SK-N-SH treated with all-trans-retinoic acid at 6 μM for 48 hours (cell line): ENCODE results near the gene PROM2.

Source experiments
- ATAC-seq: fragments of 200-7000 bp; cut with Tn5 transposase; 3 replicates; pipeline ENCODE4 v1.9.1; 2020; ENCODE audit warnings: mild to moderate bottlenecking, moderate library complexity
- ARNTL ChIP-seq: fragments of 450-650 bp; formaldehyde crosslinking; IDR thresholded peaks from 2 replicates; pipeline ENCODE4 v1.5.0; 2020; ENCODE audit warnings: low read depth, mild to moderate bottlenecking, moderate library complexity, borderline replicate concordance
- BACH2 ChIP-seq: fragments of 250-450 bp; sonication (Bioruptor Pico); IDR thresholded peaks from 2 replicates; pipeline ENCODE4 v1.9.0; 2021; ENCODE audit warnings: mild to moderate bottlenecking, borderline replicate concordance
- CSDC2 ChIP-seq: fragments of 250-450 bp; sonication (Bioruptor Pico); IDR thresholded peaks from 2 replicates; pipeline ENCODE4 v1.5.0; 2020; ENCODE audit warnings: mild to moderate bottlenecking, moderate library complexity
- ISL1 ChIP-seq: fragments of 250-450 bp; sonication (Bioruptor Pico); IDR thresholded peaks from 2 replicates; pipeline ENCODE4 v2.1.2; 2022; ENCODE audit warnings: mild to moderate bottlenecking, moderate library complexity
- OSR1 ChIP-seq: fragments of 250-450 bp; sonication (Bioruptor Pico); IDR thresholded peaks from 2 replicates; pipeline ENCODE4 v1.8.0; 2022; ENCODE audit warnings: moderate library complexity, mild to moderate bottlenecking, inconsistent platforms
- PPARA ChIP-seq: fragments of 250-450 bp; sonication (Bioruptor Pico); IDR thresholded peaks from 2 replicates; pipeline ENCODE4 v1.5.0; 2020; ENCODE audit warnings: mild to moderate bottlenecking, borderline replicate concordance
- RARB ChIP-seq: fragments of 250-450 bp; sonication (Bioruptor Pico); IDR thresholded peaks from 2 replicates; pipeline ENCODE4 v1.8.0; 2021; ENCODE audit warnings: mild to moderate bottlenecking, moderate library complexity
- TCF4 ChIP-seq: fragments of 250-450 bp; sonication (Bioruptor Pico); IDR thresholded peaks from 2 replicates; pipeline ENCODE4 v1.8.0; 2021; ENCODE audit warnings: mild to moderate bottlenecking, moderate library complexity, borderline replicate concordance
- ZC3H10 ChIP-seq: fragments of 250-450 bp; sonication (Bioruptor Pico); IDR thresholded peaks from 2 replicates; pipeline ENCODE4 v1.5.1; 2021; ENCODE audit warnings: mild to moderate bottlenecking, moderate library complexity
- ZFP30 ChIP-seq: fragments of 450-650 bp; formaldehyde crosslinking; IDR thresholded peaks from 2 replicates; pipeline ENCODE4 v1.5.0; 2022; ENCODE audit warnings: mild to moderate bottlenecking, moderate library complexity
- ZNF565 ChIP-seq: fragments of 450-650 bp; formaldehyde crosslinking; conservative IDR thresholded peaks from 2 replicates; pipeline ENCODE4 v1.5.0; 2020; ENCODE audit warnings: low read depth, mild to moderate bottlenecking, moderate library complexity
- ZNF70 ChIP-seq: fragments of 450-650 bp; formaldehyde crosslinking; IDR thresholded peaks from 2 replicates; pipeline ENCODE4 v1.5.0; 2020; ENCODE audit warnings: mild to moderate bottlenecking, moderate library complexity
- ZNF8 ChIP-seq: fragments of 450-650 bp; formaldehyde crosslinking; IDR thresholded peaks from 2 replicates; pipeline ENCODE4 v1.5.0; 2020; ENCODE audit warnings: mild to moderate bottlenecking, moderate library complexity
- TF ChIP-seq, protein P1 (sequence below): fragments of 250-450 bp; sonication (Bioruptor Pico); IDR thresholded peaks from 2 replicates; pipeline ENCODE4 v1.8.0; 2021; ENCODE audit warnings: low read depth, mild to moderate bottlenecking, moderate library complexity, borderline replicate concordance
- TF ChIP-seq, protein P2 (sequence below): fragments of 250-450 bp; sonication (Bioruptor Pico); IDR thresholded peaks from 2 replicates; pipeline ENCODE4 v1.8.0; 2020; ENCODE audit warnings: mild to moderate bottlenecking, moderate library complexity, borderline replicate concordance
- TF ChIP-seq, protein P3 (sequence below): fragments of 250-450 bp; sonication (Bioruptor Pico); IDR thresholded peaks from 2 replicates; pipeline ENCODE4 v1.5.0; 2020; ENCODE audit warnings: mild to moderate bottlenecking, moderate library complexity
- TF ChIP-seq, protein P4 (sequence below): fragments of 250-450 bp; sonication (Bioruptor Pico); IDR thresholded peaks from 2 replicates; pipeline ENCODE4 v1.5.1; 2020; ENCODE audit warnings: low read depth, mild to moderate bottlenecking, moderate library complexity

PROM2 gene

DNA sequence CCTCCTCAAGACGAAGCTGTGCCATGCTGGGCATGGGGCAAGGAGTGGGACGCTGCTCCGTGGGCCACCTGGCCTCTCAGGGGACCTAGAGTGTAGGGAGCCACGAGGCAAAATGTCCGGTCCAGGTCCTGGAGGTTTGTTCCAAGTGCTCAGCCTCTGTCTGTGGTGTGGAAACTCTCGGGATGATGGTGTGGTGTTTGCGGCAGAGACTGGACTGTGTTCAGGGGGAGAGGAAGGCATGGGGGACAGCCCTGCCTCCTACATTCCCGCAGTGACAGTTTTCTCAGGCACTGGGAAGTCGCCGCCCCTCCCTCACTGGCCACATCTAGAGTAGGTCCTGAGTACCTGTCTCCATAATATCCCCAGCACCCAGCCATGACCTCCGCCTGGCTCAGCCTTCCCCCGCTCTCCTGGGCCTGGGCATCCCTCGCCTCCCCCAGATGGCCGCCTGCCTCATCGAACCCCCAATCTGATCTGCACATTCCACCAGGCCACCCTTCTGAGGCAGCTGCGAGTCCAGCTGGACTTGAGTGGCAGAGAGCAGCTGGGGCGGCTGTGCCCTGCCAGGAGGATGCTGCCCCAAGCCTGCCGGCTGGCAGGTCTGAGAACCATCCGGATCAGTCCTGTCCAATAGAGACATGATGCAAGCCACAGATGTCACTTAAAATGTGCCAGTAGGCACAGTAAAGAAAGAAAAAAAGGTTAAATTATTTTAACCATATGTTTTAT lies 29.1 kb downstream of the PROM2 start:
- TF ChIP-seq TCF4, result peak; percentile 16; the same call in 1 of the 2 replicates
- TF ChIP-seq, protein P1, sequence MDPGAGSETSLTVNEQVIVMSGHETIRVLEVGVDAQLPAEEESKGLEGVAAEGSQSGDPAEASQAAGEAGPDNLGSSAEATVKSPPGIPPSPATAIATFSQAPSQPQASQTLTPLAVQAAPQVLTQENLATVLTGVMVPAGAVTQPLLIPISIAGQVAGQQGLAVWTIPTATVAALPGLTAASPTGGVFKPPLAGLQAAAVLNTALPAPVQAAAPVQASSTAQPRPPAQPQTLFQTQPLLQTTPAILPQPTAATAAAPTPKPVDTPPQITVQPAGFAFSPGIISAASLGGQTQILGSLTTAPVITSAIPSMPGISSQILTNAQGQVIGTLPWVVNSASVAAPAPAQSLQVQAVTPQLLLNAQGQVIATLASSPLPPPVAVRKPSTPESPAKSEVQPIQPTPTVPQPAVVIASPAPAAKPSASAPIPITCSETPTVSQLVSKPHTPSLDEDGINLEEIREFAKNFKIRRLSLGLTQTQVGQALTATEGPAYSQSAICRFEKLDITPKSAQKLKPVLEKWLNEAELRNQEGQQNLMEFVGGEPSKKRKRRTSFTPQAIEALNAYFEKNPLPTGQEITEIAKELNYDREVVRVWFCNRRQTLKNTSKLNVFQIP, result no peak
- TF ChIP-seq ZNF565 (CRISPR knock-in tag), result no peak
- TF ChIP-seq, protein P2, sequence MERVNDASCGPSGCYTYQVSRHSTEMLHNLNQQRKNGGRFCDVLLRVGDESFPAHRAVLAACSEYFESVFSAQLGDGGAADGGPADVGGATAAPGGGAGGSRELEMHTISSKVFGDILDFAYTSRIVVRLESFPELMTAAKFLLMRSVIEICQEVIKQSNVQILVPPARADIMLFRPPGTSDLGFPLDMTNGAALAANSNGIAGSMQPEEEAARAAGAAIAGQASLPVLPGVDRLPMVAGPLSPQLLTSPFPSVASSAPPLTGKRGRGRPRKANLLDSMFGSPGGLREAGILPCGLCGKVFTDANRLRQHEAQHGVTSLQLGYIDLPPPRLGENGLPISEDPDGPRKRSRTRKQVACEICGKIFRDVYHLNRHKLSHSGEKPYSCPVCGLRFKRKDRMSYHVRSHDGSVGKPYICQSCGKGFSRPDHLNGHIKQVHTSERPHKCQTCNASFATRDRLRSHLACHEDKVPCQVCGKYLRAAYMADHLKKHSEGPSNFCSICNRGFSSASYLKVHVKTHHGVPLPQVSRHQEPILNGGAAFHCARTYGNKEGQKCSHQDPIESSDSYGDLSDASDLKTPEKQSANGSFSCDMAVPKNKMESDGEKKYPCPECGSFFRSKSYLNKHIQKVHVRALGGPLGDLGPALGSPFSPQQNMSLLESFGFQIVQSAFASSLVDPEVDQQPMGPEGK (CRISPR knock-in tag), result no peak
- TF ChIP-seq ISL1 (CRISPR knock-in tag), result no peak
- ATAC-seq, result no peak

DNA sequence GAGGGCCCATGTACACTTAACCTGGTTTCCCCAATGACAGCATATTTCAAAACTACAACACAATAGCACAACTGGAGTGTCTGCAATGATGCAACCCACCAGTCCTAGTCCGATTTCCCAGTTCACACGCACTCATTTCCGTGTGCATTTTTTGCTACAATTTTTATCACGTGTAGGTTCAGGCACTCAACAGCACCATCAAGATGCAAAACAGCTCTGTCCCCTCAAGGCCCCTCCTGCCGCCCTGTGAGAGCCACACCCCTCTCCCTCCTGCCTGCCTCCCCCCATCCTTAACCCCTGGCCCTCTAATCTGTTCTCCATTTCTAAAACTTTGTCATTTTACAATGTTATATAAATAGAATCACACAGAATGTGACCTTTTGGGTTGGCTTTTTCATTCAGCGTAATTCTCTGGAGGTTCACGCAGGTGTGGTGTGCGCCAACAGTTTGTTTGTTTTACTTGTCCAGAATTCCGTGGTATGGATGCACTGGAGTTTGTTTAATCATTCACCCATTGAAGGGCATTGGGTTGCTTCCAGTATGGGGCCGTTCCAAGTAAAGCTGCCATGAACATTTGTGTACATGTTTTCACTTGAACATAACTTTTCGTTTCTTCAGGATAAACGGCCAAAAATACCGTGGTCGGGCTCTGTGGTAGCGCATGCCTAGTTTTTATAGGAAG lies 31.3 kb downstream of the PROM2 start:
- ATAC-seq, result no peak
- TF ChIP-seq, protein P1, result no peak
- TF ChIP-seq, protein P3, sequence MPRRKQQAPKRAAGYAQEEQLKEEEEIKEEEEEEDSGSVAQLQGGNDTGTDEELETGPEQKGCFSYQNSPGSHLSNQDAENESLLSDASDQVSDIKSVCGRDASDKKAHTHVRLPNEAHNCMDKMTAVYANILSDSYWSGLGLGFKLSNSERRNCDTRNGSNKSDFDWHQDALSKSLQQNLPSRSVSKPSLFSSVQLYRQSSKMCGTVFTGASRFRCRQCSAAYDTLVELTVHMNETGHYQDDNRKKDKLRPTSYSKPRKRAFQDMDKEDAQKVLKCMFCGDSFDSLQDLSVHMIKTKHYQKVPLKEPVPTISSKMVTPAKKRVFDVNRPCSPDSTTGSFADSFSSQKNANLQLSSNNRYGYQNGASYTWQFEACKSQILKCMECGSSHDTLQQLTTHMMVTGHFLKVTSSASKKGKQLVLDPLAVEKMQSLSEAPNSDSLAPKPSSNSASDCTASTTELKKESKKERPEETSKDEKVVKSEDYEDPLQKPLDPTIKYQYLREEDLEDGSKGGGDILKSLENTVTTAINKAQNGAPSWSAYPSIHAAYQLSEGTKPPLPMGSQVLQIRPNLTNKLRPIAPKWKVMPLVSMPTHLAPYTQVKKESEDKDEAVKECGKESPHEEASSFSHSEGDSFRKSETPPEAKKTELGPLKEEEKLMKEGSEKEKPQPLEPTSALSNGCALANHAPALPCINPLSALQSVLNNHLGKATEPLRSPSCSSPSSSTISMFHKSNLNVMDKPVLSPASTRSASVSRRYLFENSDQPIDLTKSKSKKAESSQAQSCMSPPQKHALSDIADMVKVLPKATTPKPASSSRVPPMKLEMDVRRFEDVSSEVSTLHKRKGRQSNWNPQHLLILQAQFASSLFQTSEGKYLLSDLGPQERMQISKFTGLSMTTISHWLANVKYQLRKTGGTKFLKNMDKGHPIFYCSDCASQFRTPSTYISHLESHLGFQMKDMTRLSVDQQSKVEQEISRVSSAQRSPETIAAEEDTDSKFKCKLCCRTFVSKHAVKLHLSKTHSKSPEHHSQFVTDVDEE (CRISPR knock-in tag), result no peak
- TF ChIP-seq PPARA (CRISPR knock-in tag) (no peak), ZFP30 (no peak), RARB (no peak), ARNTL (CRISPR knock-in tag) (no peak), CSDC2 (no peak), ZC3H10 (no peak), ZNF70 (no peak), BACH2 (CRISPR knock-in tag) (no peak), OSR1 (CRISPR knock-in tag) (no peak), ISL1 (CRISPR knock-in tag) (no peak), ZNF8 (CRISPR knock-in tag) (no peak)
- TF ChIP-seq, protein P4, sequence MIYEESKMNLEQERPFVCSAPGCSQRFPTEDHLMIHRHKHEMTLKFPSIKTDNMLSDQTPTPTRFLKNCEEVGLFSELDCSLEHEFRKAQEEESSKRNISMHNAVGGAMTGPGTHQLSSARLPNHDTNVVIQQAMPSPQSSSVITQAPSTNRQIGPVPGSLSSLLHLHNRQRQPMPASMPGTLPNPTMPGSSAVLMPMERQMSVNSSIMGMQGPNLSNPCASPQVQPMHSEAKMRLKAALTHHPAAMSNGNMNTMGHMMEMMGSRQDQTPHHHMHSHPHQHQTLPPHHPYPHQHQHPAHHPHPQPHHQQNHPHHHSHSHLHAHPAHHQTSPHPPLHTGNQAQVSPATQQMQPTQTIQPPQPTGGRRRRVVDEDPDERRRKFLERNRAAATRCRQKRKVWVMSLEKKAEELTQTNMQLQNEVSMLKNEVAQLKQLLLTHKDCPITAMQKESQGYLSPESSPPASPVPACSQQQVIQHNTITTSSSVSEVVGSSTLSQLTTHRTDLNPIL, result no peak
- TF ChIP-seq, protein P2 (CRISPR knock-in tag), result no peak
